ENCODE data around the gene N4BP2L1.
"Not testable (repeated sequence)": the region's sequence is repeated elsewhere in the genome, so short reads cannot be mapped to it uniquely, and the experiment has no call there.

The N4BP2L1 gene

DNA sequence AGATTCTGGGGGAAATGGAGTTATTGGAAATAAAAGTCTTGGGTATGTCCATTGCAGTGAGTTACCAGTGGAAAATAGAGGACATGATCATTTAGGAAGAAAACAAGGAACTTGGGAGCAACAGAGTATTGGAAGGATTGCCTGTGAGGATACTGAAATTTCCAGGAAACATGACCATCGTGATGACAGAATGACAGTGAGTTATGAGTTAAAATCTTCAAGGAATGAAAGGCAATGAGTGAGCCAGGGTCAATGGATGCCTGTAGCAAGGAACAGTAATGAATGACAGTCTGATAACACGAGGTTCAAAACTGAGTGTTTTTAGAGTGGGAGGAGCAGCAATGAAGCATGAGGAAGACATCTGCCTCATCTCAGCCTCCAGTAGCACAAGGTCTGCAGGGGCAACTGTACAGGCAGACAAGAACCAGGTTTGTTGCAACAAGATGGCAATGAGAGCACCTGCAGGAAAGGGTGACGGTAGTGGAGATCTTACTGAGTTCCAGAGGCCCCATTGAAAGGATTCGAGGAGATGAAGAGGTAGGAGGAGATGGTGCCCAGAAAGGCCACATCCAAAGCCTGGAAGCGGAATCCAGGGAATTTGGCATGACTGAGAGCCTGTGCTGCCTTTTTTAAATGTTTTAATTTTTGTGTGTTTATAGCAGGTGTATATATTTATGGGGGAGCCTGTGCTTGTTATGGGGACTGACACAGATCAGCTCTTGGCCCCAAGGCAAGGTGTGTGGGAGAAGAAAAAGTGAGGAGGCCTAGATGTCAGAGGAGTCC is 43.9 kb downstream of the N4BP2L1 start:
- TF ChIP-seq, protein P1, sequence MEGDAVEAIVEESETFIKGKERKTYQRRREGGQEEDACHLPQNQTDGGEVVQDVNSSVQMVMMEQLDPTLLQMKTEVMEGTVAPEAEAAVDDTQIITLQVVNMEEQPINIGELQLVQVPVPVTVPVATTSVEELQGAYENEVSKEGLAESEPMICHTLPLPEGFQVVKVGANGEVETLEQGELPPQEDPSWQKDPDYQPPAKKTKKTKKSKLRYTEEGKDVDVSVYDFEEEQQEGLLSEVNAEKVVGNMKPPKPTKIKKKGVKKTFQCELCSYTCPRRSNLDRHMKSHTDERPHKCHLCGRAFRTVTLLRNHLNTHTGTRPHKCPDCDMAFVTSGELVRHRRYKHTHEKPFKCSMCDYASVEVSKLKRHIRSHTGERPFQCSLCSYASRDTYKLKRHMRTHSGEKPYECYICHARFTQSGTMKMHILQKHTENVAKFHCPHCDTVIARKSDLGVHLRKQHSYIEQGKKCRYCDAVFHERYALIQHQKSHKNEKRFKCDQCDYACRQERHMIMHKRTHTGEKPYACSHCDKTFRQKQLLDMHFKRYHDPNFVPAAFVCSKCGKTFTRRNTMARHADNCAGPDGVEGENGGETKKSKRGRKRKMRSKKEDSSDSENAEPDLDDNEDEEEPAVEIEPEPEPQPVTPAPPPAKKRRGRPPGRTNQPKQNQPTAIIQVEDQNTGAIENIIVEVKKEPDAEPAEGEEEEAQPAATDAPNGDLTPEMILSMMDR (IDR thresholded peaks at IDR 0.05; ENCODE audit: control insufficient read depth, insufficient read depth, low read depth, low read length, missing control alignments): no peak
- DNase-seq (ENCODE audit: low read depth): no peak
- no peak overlapping the region for H3K4me3 ChIP-seq (ENCODE audit: control insufficient read depth, low read depth, low read length)

DNA sequence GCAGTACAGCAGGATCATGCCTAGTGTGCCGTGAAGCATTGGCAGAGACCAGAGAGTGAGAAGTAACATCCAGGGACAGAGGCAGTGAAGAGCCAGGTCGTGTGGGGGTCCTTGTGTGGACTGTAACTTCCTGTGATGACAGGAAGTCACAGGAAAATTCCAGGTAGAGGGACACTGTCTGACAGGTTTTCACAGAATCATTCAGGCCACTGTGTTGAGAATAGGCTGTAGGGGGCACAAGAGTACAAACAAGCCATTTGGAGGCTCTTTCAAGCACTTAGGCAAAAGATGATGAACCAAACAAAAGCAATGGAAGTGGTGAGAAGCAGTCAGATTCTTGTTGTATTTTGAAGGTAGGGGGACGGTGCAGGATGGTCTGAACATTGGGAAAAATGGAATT is 46.4 kb downstream of the N4BP2L1 start:
- DNase-seq (ENCODE audit: low read depth): no peak
- TF ChIP-seq, protein P1 (IDR thresholded peaks at IDR 0.05; ENCODE audit: control insufficient read depth, insufficient read depth, low read depth, low read length, missing control alignments): peak; percentile 57
- no peak overlapping the region for H3K4me3 ChIP-seq (ENCODE audit: control insufficient read depth, low read depth, low read length)

DNA sequence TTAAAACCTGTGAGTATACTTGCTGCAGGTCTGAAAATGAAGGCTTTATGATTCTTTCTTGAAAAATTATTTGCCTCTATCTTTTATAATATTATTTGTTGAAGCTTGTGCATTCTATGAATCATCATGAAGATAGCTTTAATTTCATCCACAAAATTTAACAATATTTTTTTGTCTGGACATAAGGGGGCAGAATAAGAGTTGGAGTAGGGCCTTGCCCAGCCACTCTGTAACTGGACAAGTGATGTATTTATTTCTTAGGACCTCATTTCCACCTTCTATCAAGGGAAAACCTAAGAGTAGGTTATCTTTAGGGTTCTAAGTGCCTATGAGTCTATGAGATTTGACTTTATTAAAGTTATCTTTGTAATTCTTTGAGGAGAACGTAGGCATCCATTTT is 49.9 kb downstream of the N4BP2L1 start:
- H3K4me3 ChIP-seq (ENCODE audit: control insufficient read depth, low read depth, low read length): no peak overlapping the region
- TF ChIP-seq, protein P1 (IDR thresholded peaks at IDR 0.05; ENCODE audit: control insufficient read depth, insufficient read depth, low read depth, low read length, missing control alignments): no peak
- DNase-seq (ENCODE audit: low read depth): no peak

DNA sequence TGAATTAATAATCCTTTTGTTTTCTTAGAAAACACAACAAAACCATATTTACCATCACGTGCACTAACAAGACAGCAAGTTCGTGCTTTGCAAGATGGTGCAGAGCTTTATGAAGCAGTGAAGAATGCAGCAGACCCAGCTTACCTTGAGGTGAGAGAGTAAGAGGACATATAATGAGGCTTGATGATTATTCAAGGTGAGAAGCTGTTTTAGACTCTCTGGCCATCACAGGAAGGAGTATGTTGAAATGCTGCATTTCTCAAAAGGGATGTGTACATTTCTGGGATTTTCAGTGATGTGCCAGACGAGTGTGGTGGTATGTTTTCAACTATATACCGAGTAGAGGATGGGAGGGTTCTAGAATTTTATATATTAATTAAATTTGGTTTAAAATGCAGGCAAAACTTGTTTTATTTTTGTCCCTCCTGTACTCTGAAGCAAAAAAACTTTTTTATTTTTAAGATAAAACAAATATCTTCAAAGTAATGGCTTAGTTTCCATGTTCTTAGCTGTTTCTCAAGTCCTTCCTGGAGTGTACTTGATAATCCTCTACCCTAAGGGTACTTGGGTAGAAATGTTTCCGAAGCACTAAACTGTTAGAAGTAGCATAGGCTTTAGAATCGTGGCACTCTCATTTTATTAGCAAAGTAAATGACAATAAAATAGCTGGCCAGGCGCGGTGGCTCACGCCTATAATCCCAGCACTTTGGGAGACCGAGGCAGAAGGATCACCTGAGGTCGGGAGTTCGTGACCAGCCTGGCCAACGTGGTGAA is 51.1 kb downstream of the N4BP2L1 start:
- DNase-seq (ENCODE audit: low read depth): no peak
- no peak overlapping the region for H3K4me3 ChIP-seq (ENCODE audit: control insufficient read depth, low read depth, low read length)
- TF ChIP-seq, protein P1 (IDR thresholded peaks at IDR 0.05; ENCODE audit: control insufficient read depth, insufficient read depth, low read depth, low read length, missing control alignments): no peak

DNA sequence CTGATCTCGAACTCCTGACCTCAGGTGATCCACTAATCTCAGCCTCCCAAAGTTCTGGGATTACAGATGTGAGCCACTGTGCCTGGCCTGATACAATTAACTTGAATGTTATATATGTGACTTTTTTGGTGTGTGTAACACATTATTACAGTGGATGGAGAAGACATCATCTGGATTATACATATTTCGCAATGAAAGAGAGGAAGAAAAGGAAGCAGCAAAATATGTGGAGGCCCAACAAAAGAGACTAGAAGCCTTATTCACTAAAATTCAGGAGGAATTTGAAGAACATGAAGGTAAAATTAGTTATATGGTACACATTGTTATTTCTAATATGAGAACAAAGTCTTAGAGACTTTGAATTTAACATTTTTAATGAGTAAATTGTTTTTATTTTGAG is 57.1 kb downstream of the N4BP2L1 start:
- DNase-seq (ENCODE audit: low read depth): no peak
- H3K4me3 ChIP-seq (ENCODE audit: control insufficient read depth, low read depth, low read length): no peak overlapping the region
- TF ChIP-seq, protein P1 (IDR thresholded peaks at IDR 0.05; ENCODE audit: control insufficient read depth, insufficient read depth, low read depth, low read length, missing control alignments): no peak

DNA sequence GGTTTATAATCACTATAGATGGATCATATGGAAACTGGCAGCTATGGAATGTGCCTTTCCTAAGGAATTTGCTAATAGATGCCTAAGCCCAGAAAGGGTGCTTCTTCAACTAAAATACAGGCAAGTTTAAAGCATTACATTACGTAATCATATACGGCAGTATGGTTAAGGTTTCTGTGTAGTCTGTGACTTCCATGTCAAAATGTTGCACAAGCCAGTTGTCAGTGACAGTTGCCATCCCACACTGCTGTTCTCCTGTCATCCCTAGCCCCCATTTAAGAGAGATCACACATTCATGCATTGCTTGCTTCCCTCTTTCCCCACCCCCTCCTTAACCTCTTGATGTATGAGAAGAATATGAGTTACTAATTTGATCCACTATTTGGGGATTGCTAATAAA is 65.4 kb downstream of the N4BP2L1 start:
- TF ChIP-seq, protein P1 (IDR thresholded peaks at IDR 0.05; ENCODE audit: control insufficient read depth, insufficient read depth, low read depth, low read length, missing control alignments): no peak
- DNase-seq (ENCODE audit: low read depth): no peak
- no peak overlapping the region for H3K4me3 ChIP-seq (ENCODE audit: control insufficient read depth, low read depth, low read length)

DNA sequence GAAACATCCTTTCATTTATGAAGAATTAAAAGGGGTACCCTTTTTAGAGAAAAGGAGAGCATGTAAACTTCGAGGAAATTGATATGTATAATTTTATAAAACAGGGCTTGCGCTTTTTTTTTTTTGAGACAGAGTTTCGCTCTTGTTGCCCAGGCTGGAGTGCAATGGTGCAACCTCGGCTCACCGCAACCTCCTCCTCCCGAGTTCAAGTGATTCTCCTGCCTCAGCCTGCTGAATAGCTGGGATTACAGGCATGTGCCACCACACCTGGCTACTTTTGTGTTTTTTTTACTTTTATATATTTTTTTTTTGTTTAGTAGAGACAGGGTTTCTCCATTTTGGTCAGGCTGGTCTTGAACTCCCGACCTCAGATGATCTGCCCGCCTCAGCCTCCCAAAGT is 72.0 kb downstream of the N4BP2L1 start:
- H3K4me3 ChIP-seq (ENCODE audit: control insufficient read depth, low read depth, low read length); DNase-seq (ENCODE audit: low read depth): not testable (repeated sequence)

Data from AG09309 (cell line).